GM15510 (cell line): ENCODE results near the gene SYCN.
"Not testable (repeated sequence)": the region's sequence is repeated elsewhere in the genome, so short reads cannot be mapped to it uniquely, and the experiment has no call there.

Experiments used
- POLR2A ChIP-seq: IDR thresholded peaks from 3 replicates; pipeline ENCODE4 v1.6.1; 2011; ENCODE audit warnings: borderline replicate concordance; ENCODE audit not compliant: insufficient read length; ENCODE audit errors: extremely low read depth

Gene SYCN

DNA sequence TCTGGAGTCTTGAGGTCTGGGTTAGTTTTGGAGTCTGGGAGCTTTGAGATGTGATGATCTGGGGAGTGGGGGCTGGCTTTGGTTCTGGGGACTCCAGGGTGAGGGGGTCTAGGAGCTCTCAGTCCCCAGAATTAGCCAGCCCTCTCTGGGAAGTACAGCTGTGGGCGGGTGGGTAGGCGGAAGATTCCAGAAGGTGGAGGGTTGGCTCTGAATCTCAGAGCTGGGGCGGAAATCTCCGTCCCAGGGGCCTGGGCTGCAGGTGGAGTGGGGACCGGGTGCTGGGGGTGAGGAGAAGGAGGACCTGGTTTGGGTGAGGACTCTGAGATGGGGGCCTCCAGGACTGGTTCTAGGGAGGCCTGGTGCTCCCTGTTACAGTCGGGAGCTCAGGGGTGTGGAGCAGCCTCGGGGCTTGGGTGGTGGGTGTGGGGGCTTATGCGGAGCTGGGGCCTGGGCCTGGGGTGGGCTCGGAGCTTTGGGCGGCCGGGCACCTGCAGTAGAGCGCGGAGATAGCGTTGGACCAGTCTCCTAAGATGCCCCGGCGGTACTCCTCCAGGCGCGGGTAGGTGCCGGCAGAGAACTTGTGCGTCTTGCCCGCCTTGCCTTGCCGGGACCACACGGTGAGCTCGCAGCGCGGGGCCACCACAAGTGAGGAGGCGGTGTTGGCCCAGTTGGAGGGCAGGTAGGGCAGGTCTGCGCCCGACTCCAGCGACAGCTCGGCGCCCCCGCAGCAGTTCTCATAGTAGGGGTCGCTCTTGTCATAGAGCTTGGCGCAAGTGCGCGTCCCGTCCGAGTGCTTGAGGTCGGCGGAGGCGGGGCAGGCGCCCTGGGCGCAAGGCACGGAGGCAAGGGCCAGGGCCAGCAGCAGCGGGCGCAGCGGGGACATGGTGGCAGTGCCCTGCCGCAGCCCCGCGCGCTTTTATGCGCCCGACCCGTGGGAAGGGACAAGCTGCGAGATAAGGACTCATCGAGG lies at the start of gene SYCN:
SYCN (minus strand) TSS at position 892 of the 970 bp plus-strand sequence; CDS start at position 883, 9 bp downstream.
- TF ChIP-seq POLR2A: no peak

- TF ChIP-seq POLR2A: no peak
Measured at GRCh38 chr19:39253374-39254149, 49.5 kb upstream of the SYCN start.

- no peak for TF ChIP-seq POLR2A
Measured at GRCh38 chr19:39252458-39252857, 48.4 kb upstream of the SYCN start.

DNA sequence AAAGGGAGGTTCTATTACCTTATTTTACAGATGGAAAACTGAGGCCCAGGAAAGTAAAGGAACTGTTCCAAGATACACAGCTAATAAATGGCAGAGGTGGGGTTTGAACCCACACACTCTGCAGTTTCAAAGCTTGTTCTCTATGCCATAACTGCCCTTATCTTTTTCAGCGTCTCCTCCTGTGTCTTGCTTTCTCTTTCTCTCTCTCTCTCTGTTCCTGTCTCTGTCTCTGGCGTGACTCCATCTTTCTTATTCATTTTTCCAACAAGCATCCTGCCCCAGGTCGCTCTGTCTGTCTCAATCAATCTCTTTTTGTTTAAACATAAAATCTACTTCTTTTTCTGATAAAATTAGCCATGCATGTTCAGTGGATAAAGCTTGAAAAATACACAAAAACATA lies 47.8 kb upstream of the SYCN start:
- no peak for TF ChIP-seq POLR2A

DNA sequence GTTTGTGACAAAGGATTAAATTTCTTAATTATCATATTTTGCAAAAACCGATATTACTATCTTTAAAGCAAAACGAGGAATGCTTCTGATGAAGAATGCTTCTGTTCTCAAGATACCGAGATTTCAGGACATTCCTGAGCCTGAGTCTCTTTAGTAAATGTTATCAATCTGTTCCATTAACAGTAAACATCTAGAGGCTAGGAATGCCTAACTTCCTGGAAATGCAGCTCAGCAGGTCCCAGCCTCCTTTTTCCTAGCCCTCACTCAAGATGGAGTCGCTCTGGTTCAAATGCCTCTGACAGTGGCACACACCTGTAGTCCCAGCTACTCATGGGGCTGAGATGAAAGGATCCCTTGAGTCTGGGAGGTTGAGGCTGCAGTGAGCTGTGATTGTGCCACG lies 47.0 kb upstream of the SYCN start:
- TF ChIP-seq POLR2A: no peak

GRCh38 chr19:39248806-39249205 lies 44.7 kb upstream of the SYCN start, which contains the start of gene IFNL4:
IFNL4 (minus strand) TSS chr19:39248856.
- no peak for TF ChIP-seq POLR2A

GRCh38 chr19:39247701-39248664 lies 43.9 kb upstream of the SYCN start:
- TF ChIP-seq POLR2A: no peak

GRCh38 chr19:39246951-39247669 lies 43.0 kb upstream of the SYCN start:
- no peak for TF ChIP-seq POLR2A

DNA sequence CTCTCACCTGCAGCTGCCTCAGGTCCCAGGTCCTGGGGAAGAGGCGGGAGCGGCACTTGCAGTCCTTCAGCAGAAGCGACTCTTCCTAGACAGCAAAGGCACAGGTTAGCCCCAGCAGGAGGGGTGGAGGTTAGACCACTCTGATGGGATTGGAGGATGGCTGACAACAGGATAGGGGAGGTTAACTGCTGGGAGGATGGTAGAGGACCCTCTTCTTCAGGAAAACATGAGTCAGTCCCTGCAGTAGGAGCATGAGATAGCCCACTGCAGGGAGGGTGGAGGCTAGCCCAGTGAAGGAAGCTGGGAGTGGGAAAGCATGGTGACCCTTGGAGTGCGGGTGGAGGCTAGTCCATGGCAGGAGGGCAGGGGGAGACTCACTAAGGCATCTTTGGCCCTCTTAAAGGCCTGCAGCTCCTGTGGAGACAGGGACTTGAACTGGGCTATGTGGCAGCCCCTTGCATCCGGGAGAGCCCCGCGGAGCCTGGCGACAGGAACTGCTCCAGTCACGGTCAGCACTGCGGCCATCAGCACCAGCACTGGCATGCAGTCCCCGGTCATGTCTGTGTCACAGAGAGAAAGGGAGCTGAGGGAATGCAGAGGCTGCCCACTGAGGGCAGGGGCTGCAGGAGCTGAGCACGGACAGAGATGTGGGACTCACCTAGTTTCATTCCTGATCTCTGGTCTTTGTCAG lies 40.5 kb upstream of the SYCN start, which contains the start of gene IFNL3:
IFNL3 (minus strand) TSS at position 597 of the 691 bp plus-strand sequence; CDS start at position 558, 39 bp downstream.
- TF ChIP-seq POLR2A: not testable (repeated sequence)

DNA sequence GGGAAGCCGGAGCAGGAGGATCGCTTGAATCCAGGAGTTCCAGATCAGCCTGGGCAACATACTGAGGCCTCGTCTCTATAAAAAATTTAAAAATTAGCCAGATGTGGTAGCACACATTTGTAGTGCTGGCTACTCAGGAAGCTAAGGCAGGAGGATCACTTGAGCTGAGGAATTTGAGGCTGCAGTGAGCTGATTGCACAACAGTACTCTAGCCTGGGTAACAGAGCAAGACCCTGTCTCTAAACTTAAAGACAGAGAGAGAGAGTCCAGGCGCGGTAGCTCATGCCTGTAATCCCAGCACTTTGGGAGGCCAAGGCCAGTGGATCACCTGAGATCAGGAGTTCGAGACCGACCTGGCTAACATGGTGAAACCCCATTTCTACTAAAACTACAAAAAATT lies 36.4 kb upstream of the SYCN start:
- TF ChIP-seq POLR2A: no peak

- TF ChIP-seq POLR2A: no peak
Measured at GRCh38 chr19:39238944-39239343, 34.9 kb upstream of the SYCN start.

- no peak for TF ChIP-seq POLR2A
Measured at GRCh38 chr19:39238209-39238608, 34.1 kb upstream of the SYCN start.
